HG03060 (cell line): Measurements from ENCODE around the gene UBE2O.

ENCODE experiments used
- ATAC-seq: cut with Tn5 transposase; IDR thresholded peaks from one replicate; pipeline ENCODE4 v1.9.1; 2021; ENCODE audit warnings: low read depth, moderate number of reproducible peaks; ENCODE audit not compliant: unreplicated experiment

UBE2O gene

DNA sequence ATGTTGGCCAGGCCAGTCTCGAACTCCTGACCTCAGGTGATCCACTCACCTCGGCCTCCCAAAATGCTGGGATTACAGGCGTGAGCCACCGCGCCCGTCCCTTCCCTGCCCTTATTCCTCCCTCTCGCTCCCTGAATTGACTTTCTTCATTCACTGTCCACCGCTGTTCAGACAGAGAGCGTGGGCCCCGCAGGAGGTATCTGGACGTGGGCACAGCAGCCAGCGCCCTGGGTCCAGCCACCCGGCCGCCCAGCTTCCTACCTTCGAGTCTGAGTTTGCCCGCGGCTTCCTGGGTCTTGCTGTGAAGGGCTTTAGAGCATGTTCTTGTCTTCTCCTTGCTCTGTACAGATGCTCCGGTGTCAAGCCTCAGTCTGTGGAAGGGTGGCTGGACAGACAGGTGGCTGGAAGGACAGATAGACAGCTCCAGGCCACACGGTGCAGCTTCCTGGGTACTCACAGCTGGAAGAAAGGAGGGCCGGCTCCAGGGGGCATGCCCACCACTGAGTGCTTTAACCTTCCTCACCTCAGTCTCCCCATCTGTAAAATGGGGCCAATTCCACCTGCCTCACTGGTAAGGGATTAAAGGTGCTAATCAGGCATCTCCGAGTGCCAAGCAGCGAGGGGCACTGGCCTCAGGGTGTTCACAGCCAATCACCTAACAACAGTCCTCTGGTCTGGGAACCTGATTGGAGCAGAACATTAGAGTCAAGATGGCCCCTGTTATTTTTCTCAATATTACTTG is 34.7 kb upstream of the UBE2O start:
- no peak for ATAC-seq

DNA sequence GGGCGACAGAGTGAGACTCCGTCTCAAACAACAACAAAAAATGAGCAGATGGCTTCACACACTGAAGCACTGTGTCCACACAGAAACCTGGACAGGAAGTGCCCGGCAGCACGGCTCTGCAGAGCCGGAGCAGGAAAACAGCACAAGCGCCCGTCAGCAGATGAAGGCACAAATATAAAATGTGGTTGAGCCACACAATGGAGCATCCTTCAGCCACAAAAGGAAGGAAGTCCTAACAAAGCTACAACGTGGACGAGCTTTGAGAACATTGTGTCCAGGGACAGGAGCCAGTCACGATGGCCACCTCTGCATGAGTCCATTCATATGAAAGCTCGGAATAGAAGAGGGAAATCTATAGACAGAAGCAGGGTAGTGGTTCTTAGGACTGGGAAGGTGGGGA is 32.6 kb upstream of the UBE2O start:
- ATAC-seq = no peak

DNA sequence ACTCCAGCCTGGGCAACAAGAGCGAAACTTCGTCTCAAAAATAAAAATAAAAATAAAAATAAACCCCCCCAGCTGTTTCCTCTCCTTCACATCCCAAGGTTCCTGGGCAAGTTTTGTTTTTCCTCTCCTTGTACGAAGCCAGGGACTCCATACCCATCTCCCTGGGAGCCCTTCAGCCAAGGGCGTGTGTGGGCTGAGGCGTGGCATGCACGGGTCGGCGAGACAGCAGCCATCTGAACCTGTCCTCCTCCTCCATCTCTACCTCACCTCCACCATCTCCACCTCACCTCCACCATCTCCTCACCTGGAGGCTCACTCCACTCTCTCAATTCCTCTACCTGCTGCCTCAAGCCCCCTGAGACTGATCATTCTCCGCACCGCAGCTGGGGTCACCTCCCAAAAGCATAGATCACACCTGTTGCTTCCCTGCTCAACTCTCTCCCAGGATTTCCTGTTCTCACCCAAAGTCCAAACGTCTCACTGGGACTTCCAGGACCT is 31.3 kb upstream of the UBE2O start:
- ATAC-seq = no peak

- peak; percentile 36 for ATAC-seq
Measured at GRCh38 chr17:76481071-76481655, 28.2 kb upstream of the UBE2O start.

DNA sequence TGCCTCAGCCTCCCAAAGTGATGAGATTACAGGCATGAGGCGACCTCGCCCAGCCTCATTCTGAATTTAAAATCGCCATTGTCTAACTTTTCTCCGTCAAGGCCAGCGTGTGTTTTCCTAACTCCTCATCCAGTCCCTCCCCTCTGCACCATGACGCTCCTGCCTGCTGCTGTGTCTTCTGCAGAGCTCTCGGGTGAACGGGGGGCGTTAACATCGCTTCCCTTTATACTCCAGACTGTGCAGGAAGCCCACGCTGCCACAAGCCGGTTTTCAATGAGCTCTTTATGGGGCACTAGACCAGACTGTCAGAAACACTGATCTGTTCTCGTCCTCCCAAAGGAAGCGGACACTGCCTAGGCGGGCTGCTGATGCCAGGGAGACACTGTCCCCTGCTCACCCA is 27.7 kb upstream of the UBE2O start:
- ATAC-seq = no peak

DNA sequence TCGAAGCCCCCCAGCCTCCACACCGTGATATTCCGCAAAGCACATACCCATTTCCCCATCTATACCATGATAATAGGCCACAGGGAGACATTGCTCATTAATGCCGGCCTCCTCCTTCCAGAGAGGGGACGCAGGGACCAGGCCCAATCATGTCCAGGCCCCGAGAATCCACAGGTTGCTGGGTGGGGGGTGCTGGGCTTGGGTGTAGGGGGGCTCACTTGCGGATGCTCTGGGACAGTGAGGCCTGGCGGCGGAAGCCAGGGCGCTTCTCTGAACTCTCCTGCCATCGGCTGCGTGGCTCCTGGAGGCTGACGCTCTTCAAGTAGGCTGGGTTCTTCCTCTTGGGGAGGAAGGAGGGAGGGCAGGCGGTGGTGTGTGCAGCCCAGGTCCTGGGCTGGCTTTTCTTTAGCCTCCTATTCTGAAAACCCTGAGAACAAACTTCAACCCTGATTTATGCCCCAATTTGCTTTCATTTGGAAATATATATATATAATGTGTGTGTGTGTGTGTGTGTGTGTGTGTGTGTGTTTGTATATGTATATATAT is 26.6 kb upstream of the UBE2O start:
- no peak for ATAC-seq

DNA sequence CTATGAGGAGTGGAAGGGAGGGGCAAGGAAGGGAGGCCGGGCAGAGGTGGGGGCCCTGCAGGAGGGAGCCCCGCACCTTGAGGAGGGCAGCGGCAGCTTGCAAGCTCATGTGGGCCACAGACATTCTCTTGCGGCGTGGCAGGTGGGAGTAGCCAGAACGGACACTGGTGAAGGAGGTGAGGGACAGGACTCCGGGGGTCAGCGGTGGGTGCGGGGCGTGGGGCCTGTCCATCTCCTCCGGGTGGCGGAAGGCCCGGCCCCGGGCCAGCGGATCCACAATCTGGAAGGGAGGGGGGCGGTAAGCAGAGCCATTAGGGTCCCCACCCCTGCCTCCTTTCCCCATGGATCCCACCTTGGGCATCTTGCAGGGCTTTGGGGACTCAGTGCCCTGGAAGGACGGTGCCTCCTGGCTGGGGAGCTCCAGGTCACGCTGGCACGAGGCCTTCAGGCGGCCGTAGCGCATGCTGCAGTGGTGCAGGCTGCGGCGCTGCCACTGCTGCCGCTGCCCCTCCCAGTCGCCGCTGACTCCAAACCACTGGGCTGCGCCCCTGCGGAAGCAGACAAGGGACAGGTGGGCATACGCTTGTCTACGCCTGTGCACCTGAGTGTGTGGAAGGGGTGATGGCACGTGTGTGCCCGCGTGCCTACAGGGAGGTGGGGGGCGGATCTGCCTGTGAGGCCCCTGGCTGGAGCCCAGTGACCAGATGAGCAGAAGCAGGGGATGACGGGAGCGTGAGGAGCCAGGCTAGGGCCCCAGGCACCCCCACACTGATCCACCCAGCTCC is 26.0 kb upstream of the UBE2O start:
- no peak for ATAC-seq

GRCh38 chr17:76478097-76478496 is 25.1 kb upstream of the UBE2O start:
- no peak for ATAC-seq

GRCh38 chr17:76477576-76477975 is 24.6 kb upstream of the UBE2O start:
- ATAC-seq = no peak

- no peak for ATAC-seq
Measured at GRCh38 chr17:76476736-76477135, 23.8 kb upstream of the UBE2O start.

DNA sequence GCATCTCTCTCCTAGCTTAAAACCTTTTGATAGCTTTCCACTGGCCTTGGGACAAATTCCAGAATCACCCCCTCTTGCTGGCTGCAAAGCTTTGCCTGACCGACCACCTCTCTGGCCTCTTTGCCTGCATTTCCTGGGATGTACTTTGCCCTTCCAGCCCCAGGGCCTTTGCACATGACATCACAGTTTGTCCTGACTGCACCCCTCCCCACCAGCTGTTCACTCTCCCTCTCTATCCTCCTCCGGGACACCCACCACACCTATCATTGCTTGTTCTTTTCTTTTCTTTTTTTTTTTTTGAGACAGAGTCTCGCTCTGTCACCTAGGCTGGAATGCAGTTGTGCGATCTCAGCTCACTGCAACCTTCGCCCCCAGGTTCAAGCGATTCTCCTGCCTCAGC is 22.4 kb upstream of the UBE2O start:
- ATAC-seq = no peak

DNA sequence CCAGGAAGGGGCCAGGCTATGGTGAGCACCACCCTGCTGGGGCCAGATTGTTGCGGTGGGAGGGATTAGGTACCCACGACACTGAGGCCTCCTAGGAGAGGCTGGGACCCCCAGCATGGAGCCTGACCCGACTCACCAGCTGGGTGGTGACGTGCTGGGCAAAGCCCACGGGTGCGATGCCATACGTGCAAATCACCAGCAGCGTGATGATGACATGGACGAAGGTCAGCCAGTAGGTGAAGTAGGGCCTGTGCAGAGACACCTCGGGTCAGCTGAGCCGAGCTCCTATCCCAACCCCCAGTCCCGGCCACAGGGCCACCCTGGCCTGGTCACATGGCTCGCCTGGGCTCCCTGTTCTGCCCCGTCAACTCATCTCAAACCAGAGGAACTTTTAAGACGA is 21.9 kb upstream of the UBE2O start:
- ATAC-seq = no peak

- no peak for ATAC-seq
Measured at GRCh38 chr17:76474238-76474637, 21.3 kb upstream of the UBE2O start.

DNA sequence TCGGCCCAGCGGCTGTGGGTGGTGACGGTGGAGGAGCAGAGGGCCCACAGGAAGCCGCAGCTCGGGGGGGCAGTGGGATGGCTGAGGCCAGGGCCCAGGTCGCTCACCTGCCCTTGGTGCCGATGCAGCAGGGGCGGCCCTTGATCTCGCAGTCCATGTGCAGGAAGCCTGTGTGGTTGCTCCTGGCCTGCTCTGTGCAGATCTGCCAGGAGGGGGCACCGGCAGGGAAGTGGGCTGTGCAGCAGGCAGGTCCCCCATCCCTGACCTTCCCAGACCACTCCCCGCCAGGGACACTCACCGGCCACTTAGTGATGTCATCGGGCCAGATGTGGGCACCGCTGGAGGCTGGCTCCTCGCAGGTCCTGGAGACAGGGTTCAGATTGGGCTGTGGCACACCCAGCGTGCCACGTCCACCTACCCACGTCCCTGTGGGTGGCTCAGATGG is 20.6 kb upstream of the UBE2O start:
- no peak for ATAC-seq

GRCh38 chr17:76472726-76473125 is 19.8 kb upstream of the UBE2O start:
- no peak for ATAC-seq

GRCh38 chr17:76472258-76472645 is 19.3 kb upstream of the UBE2O start:
- no peak for ATAC-seq

GRCh38 chr17:76471498-76472257 is 18.7 kb upstream of the UBE2O start:
- no peak for ATAC-seq

DNA sequence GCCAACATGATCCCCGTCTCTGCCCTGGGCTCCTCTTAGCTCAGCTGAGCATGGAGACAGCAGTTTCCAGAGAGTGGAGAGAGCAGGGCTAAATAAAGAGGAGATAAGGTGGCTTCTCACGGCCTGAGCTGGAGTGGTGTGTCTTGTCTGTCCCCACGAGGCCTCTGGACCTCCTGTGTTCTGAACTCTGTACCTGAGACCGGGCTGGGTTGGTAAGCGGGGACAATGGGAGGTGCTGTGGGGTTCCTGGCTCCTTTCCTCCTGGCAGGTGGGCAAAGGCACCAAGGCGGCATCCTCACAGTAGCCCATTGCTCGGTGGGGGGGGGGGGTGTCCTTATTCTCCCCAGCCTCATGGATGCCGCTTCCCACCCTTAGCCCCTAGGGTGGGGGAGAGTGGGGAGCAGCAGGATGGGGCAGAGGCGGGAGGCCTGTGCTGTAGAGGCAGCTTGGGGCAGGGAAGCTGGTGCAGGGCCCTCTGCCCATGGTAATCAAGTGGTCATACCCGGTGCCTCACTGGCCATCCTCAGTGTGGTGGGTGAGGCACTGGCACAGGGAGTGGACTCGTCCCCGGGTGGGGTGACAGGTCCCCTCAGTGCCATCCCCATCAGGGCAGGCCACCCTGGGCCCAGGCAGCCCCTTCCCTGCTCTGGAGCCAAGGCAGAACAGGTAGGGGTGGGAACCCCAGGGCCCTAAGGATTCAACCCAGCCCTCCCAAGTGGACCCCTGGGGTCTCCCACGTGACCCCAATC is 17.2 kb upstream of the UBE2O start:
- no peak for ATAC-seq

DNA sequence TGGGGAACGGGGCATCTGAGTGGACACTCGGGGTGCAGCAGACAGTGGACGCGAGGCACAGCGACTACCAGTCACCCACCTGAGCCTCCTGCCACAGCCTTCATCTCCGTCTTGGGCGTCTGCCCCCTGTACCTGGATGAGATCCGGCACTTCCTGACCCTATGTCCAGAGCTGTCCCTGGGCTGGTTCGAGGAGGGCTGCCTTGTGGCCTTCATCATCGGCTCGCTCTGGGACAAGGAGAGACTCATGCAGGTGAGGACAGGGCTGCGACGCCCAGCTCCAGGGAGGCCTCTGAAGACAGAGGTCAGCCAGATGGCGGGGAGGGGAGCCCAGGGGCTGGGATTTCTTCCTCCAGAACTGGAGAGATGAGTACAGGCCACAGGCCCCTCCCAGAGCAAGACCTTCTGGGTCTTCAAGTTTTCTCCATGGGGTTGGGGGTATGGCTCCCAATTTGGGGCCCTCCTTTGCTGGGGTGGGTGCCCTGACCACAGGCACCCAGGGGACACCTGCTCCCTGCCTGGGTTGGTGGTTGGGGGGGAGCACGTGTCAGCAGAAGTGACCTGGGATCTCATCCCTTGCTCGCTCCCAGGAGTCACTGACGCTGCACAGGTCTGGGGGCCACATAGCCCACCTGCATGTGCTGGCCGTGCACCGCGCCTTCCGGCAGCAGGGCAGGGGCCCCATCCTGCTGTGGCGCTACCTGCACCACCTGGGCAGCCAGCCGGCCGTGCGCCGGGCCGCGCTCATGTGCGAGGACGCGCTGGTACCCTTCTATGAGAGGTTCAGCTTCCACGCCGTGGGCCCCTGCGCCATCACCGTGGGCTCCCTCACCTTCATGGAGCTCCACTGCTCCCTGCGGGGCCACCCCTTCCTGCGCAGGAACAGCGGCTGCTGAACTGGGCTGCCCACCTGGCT is 16.4 kb upstream of the UBE2O start:
- ATAC-seq = no peak
